HepG2 (cell line): ENCODE measurements around the gene PYGO2. TPM values are rescaled to one million over a fixed set of nuclear protein-coding genes. Genes with fewer than 3 reads are reported as not detected.

Experiments
- ATAC-seq: fragments of 200-7000 bp; cut with Tn5 transposase; 3 replicates; pipeline ENCODE4 v1.9.1; 2020; ENCODE audit warnings: mild to moderate bottlenecking, moderate library complexity
- BruUV-seq: library from RNA; stranded (reverse); fragments of 400-500 nt; replicated peaks from 2 replicates; lab custom pipeline; 2021; lab: Mats Ljungman, UMichigan
- CTCF ChIA-PET: fragments of 300-600 bp; formaldehyde crosslinking; extraction: SDS; loops from one replicate; lab custom pipeline; 2021; ENCODE audit warnings: low total read pairs, inconsistent platforms, low intra/inter-chr PET ratio; lab: Yijun Ruan, JAX
- POLR2A ChIA-PET: fragments of 350-600 bp; sonication (Branson Sonifier 250); formaldehyde crosslinking; loops from one replicate; lab custom pipeline; 2020; ENCODE audit warnings: antibody characterized with exemption, inconsistent platforms; lab: Yijun Ruan, JAX
- DNase-seq: peaks from one replicate; pipeline ENCODE4 v3.0.0-alpha.2; 2015; ENCODE audit warnings: low spot score
- FAIRE-seq: peaks from 3 replicates; lab custom pipeline; 2011; peaks lifted over from hg19 to GRCh38; lab: Jason Lieb, UNC
- H2AFZ ChIP-seq: one replicate; pipeline ENCODE4 v1.6.1; 2011; ENCODE audit warnings: low read length, inconsistent platforms
- H3K27ac ChIP-seq: fragments of 300-600 bp; 3 replicates; pipeline ENCODE4 v1.8.0; 2011; ENCODE audit warnings: mixed run types, mild to moderate bottlenecking, mixed read lengths, low read length, inconsistent platforms; ENCODE audit not compliant: insufficient read depth; ENCODE audit errors: extremely low read length
- H3K27me3 ChIP-seq, 2 experiments: fragments of 200-600 bp in 1 of 2; 2 replicates in 1 of 2; 3 replicates in 1 of 2; pipeline versions ENCODE4 v1.6.0 to v1.8.0; 2011; ENCODE audit warnings: low read length in 2 of 2, mild to moderate bottlenecking in 2 of 2, moderate library complexity in 2 of 2, inconsistent platforms in 1 of 2; ENCODE audit not compliant: insufficient read depth in 2 of 2, control insufficient read depth in 1 of 2
- H3K36me3 ChIP-seq, 2 experiments: fragments of 200-600 bp in 1 of 2; replicated peaks in 1 of 2; 2 replicates in 1 of 2; 3 replicates in 1 of 2; pipeline versions ENCODE4 v1.5.1 to v1.8.0; 2011; ENCODE audit warnings: low read length in 2 of 2, inconsistent platforms in 1 of 2; ENCODE audit not compliant: insufficient read depth in 2 of 2, control insufficient read depth in 1 of 2
- H3K4me1 ChIP-seq: 2 replicates; pipeline ENCODE4 v1.5.1; 2012; ENCODE audit warnings: low read length, inconsistent platforms; ENCODE audit not compliant: insufficient read depth
- H3K4me2 ChIP-seq: 2 replicates; pipeline ENCODE4 v1.6.0; 2011; ENCODE audit warnings: low read depth, low read length, inconsistent platforms
- H3K4me3 ChIP-seq, 3 experiments: fragments of 200-600 bp in 1 of 3; sonication (generic), shearing (Covaris generic) in 1 of 3; replicated peaks in 1 of 3; 2 replicates each; pipeline ENCODE4 v1.5.1; 2011 to 2016; ENCODE audit warnings: low read length in 3 of 3, inconsistent platforms in 2 of 3, low read depth in 2 of 3, mild to moderate bottlenecking in 2 of 3, control low read depth in 1 of 3, mixed read lengths in 1 of 3; ENCODE audit not compliant: insufficient read depth in 1 of 3
- H3K79me2 ChIP-seq: one replicate; pipeline ENCODE4 v1.6.1; 2011; ENCODE audit warnings: low read length, inconsistent platforms; ENCODE audit not compliant: insufficient read depth
- H3K9ac ChIP-seq: 2 replicates; pipeline ENCODE4 v1.6.0; 2011; ENCODE audit warnings: mild to moderate bottlenecking, low read depth, low read length, inconsistent platforms; ENCODE audit not compliant: insufficient read depth
- H3K9me3 ChIP-seq: 2 replicates; pipeline ENCODE4 v1.5.1; 2012; ENCODE audit warnings: mild to moderate bottlenecking, low read length
- H4K20me1 ChIP-seq: 2 replicates; pipeline ENCODE4 v1.6.0; 2011; ENCODE audit warnings: inconsistent platforms, mild to moderate bottlenecking, low read length, moderate library complexity; ENCODE audit not compliant: insufficient read depth
- RBFOX2 ChIP-seq: fragments of 200-400 bp; formaldehyde crosslinking; IDR thresholded peaks from 2 replicates; pipeline ENCODE4 v1.6.1; 2017; ENCODE audit warnings: low read depth, mild to moderate bottlenecking, low read length
- RFXAP ChIP-seq: sonication (generic); formaldehyde crosslinking; IDR thresholded peaks from 2 replicates; pipeline ENCODE4 v1.4.0; 2020; ENCODE audit warnings: missing genetic modification reagents, borderline replicate concordance
- SATB2 ChIP-seq: sonication (generic); formaldehyde crosslinking; IDR thresholded peaks from 2 replicates; pipeline ENCODE4 v1.5.0; 2020; ENCODE audit warnings: missing genetic modification reagents
- ZNF468 ChIP-seq: sonication (generic); formaldehyde crosslinking; IDR thresholded peaks from 2 replicates; pipeline ENCODE4 v1.8.0; 2022; ENCODE audit warnings: mild to moderate bottlenecking, moderate library complexity, missing genetic modification reagents
- WGBS: methylation state at CpG from one replicate; pipeline ENCODE4 v1.1.6; 2017; ENCODE audit warnings: low lambda C conversion rate; 5-methylcytosine and 5-hydroxymethylcytosine counted together
- in situ Hi-C: cut with HindIII; loops from 2 replicates; pipeline ENCODE4 v1.10.0; 2017; ENCODE audit warnings: low pct_unique_long_range_greater_than_20kb; ENCODE audit not compliant: extremely low pct_ligation_motif_present
- intact Hi-C: fragments of 100-400 bp; cut with micrococcal nuclease; formaldehyde crosslinking; loops from one replicate; pipeline ENCODE4 v1.10.0; 2022; ENCODE audit not compliant: unreplicated experiment
- polyA plus RNA-seq, 8 experiments: library from polyadenylated mRNA; depleted of rRNA in 3 of 8; stranded (reverse) in 7 of 8; unstranded in 1 of 8; fragments of >200 nt; fragmentation: Illumina TruSeq in 4 of 8; extraction: Trizol in 4 of 8; gene quantifications; 2 replicates each; pipeline versions ENCODE4 v1.2.1 to v1.2.3, GENCODE V29; 2011 to 2016; ENCODE audit warnings: low read depth in 4 of 8, missing spikeins in 1 of 8, mixed read lengths in 1 of 8; ENCODE audit not compliant: insufficient read depth in 1 of 8
- total RNA-seq, 5 experiments: library from RNA; depleted of rRNA; stranded (reverse); fragments of >200 nt; fragmentation: Illumina TruSeq; extraction: Trizol; gene quantifications; 2 replicates each; pipeline ENCODE4 v1.2.3, GENCODE V29; 2016; ENCODE audit warnings: low read depth in 1 of 5
- TF ChIP-seq, protein P1 (sequence below): sonication (generic); formaldehyde crosslinking; IDR thresholded peaks from 2 replicates; pipeline ENCODE4 v1.4.0; 2020; ENCODE audit warnings: missing genetic modification reagents

PYGO2 gene
- total and polyA plus RNA-seq, 2 of the 13 experiments (the other 11 are each of a cell fraction or from before 2014, with no cell fraction given) = 20.3 to 21.8 TPM

DNA sequence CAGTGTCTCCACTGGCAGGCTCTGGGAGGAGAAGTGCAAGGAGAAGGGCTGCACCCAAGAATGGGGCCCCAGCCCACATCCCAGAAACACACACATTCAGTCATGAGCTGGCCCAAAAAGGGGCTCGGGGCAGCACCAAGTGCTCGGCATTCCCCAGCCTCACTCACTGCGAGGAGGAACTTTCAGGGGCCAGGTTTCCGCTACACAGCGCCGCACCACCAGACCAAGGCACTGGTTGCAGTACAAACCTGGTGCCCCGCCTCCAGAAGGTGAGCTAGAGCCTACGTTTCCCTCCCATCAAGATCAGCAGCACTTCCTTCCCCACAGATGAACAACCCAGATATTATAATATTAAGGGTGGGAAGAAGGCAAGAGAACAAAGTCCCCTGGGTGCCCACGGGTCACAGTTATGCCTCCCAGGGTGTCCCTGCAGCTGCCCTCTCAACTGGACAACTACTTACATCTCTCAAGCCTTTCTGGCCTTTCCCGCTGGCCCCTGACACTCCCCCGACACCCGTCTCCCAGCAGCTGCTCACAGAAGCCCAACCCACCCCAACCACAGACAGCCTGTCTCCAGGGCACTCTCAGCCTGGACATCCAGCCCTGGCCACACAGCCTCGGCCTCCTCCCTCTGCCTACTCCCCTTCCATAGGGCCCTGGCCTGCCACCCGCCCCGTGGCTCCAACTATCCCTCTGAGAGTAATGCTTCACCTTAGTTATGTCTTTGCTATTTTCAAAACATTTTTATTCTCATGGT lies 9.5 kb downstream of the PYGO2 start:
- H3K9ac ChIP-seq = no peak overlapping the region
- no peak overlapping the region for H3K27ac ChIP-seq
- FAIRE-seq (no peak), ATAC-seq (no peak), DNase-seq (no peak)
- H3K79me2 ChIP-seq = no peaks in the 10 kb centered on the region
- ChIA-PET CTCF (no interaction called here), POLR2A (interaction anchor here (1.5 kb wide), 2 partner anchors 16 to 21 kb away, joined by 4 to 7 read pairs; partner anchors contain the start of gene PMVK)
- H2AFZ ChIP-seq = no peak overlapping the region
- no peaks in the 10 kb centered on the region for H4K20me1 ChIP-seq
- H3K4me1 ChIP-seq = peaks cover 46% of the 10 kb centered on the region
- H3K4me3 ChIP-seq = no peak overlapping the region
- intact Hi-C loops (no loop called here), in situ Hi-C loops (no loop called here)
- TF ChIP-seq, protein P1, sequence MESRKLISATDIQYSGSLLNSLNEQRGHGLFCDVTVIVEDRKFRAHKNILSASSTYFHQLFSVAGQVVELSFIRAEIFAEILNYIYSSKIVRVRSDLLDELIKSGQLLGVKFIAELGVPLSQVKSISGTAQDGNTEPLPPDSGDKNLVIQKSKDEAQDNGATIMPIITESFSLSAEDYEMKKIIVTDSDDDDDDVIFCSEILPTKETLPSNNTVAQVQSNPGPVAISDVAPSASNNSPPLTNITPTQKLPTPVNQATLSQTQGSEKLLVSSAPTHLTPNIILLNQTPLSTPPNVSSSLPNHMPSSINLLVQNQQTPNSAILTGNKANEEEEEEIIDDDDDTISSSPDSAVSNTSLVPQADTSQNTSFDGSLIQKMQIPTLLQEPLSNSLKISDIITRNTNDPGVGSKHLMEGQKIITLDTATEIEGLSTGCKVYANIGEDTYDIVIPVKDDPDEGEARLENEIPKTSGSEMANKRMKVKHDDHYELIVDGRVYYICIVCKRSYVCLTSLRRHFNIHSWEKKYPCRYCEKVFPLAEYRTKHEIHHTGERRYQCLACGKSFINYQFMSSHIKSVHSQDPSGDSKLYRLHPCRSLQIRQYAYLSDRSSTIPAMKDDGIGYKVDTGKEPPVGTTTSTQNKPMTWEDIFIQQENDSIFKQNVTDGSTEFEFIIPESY (CRISPR knock-in tag) = 0 out of 2 replicates have a peak, but pooled peaks have one; percentile 37
- TF ChIP-seq ZNF468 (CRISPR knock-in tag) = no peak
- no peak for TF ChIP-seq SATB2 (CRISPR knock-in tag)
- peaks cover 4 to 7% of the 10 kb centered on the region in 2 experiments; a peak in 2 of 5 replicates for H3K36me3 ChIP-seq
- no peak overlapping the region for H3K4me2 ChIP-seq
- WGBS = 82% methylated on average over 10 of the region's 15 CpGs
- BruUV-seq = no TSS peak
- no peaks in the 10 kb centered on the region for H3K9me3 ChIP-seq
- H3K27me3 ChIP-seq = no peaks in the 10 kb centered on the region; a peak in 1 of 5 replicates

- intact Hi-C loops (no loop called here), in situ Hi-C loops (no loop called here)
- POLR2A ChIA-PET = interaction anchor here (1.7 kb wide), 1 partner anchor 12 kb away, joined by 4 read pairs; the partner anchor contains the start of gene PMVK
- TF ChIP-seq RFXAP (CRISPR knock-in tag) (no peak), RBFOX2 (peak; percentile 32; the same call in 1 of the 2 replicates)
- BruUV-seq = no TSS peak
- peaks cover 4 to 7% of the 10 kb centered on the region in 2 experiments; a peak in 2 of 5 replicates for H3K36me3 ChIP-seq
- peaks cover 40% of the 10 kb centered on the region for H3K4me1 ChIP-seq
- no peaks in the 10 kb centered on the region for H3K9me3 ChIP-seq
- H4K20me1 ChIP-seq = no peaks in the 10 kb centered on the region
- H3K4me2 ChIP-seq = no peak overlapping the region
- no peaks in the 10 kb centered on the region for H3K79me2 ChIP-seq
- CTCF ChIA-PET = no interaction called here
- no peak overlapping the region for H3K27ac ChIP-seq
- no peak overlapping the region for H3K4me3 ChIP-seq
- no peak for DNase-seq
- WGBS = 97% methylated on average over 10 of the region's 11 CpGs
- no peaks in the 10 kb centered on the region for H3K27me3 ChIP-seq
- H3K9ac ChIP-seq = no peak overlapping the region
- ATAC-seq = no peak
- H2AFZ ChIP-seq = no peak overlapping the region
- FAIRE-seq = no peak
These were observed 13.5 kb downstream of the PYGO2 start for GRCh38 chr1:154948079-154948478.
